SK-N-MC (cell line): Measurements from ENCODE around the gene PRELP.

Experiments used
- EZH2 ChIP-seq: fragments of 200-600 bp; sonication (generic); IDR thresholded peaks from one replicate; pipeline ENCODE4 v1.6.1; 2017; ENCODE audit warnings: antibody characterized with exemption
- FOXP2 ChIP-seq: optimal IDR thresholded peaks from 2 replicates; pipeline ENCODE3; 2011; ENCODE audit warnings: mild to moderate bottlenecking, moderate library complexity; ENCODE audit not compliant: insufficient read depth; ENCODE audit errors: extremely low read length, control extremely low read depth
- POLR2AphosphoS5 ChIP-seq: IDR thresholded peaks from 2 replicates; pipeline ENCODE4 v1.6.1; 2012; ENCODE audit warnings: mild to moderate bottlenecking, low read depth, low read length, borderline replicate concordance

GRCh38 chr1:203504400-203505250 is 29.0 kb downstream of the PRELP start:
- TF ChIP-seq EZH2 (no peak), POLR2AphosphoS5 (no peak), FOXP2 (no peak)
